OCI-LY1 (cell line): ENCODE measurements around the gene DRICH1.

Experiments used
- CTCF ChIP-seq: fragments of 200-600 bp; sonication (generic), shearing (Covaris generic); IDR thresholded peaks from 2 replicates; pipeline ENCODE4 v1.5.1; 2017; ENCODE audit warnings: mild to moderate bottlenecking, antibody characterized with exemption, low read length, moderate library complexity, mixed read lengths
- EZH2 ChIP-seq: fragments of 200-600 bp; sonication (generic), shearing (Covaris generic); IDR thresholded peaks from 2 replicates; pipeline ENCODE4 v1.8.0; 2017; ENCODE audit warnings: borderline replicate concordance, mixed run types, mild to moderate bottlenecking, antibody characterized with exemption, low read length, moderate library complexity, mixed read lengths

GRCh38 chr22:23579280-23579679 is 52.8 kb downstream of the DRICH1 start:
- no peak for TF ChIP-seq CTCF
- no peak for TF ChIP-seq EZH2
